Tibial artery (tissue), 4 donors: Measurements from ENCODE around the gene ITGA6.

Source experiments
- DNase-seq, 2 donors: peaks; one replicate each; pipeline ENCODE4 v3.0.0-alpha.2; 2019
- H3K27ac ChIP-seq, 2 donors: fragments of 200-600 bp; sonication (generic) in 1 of 2; 1 replicate in 1 of 2; 2 replicates in 1 of 2; pipeline ENCODE4 v1.5.1; 2018 to 2019; ENCODE audit warnings: mild to moderate bottlenecking in 1 of 2
- H3K27me3 ChIP-seq, 2 donors: fragments of 200-600 bp; sonication (generic) in 1 of 2; one replicate each; pipeline versions ENCODE4 v1.5.1 to v1.6.0; 2016 to 2019
- H3K36me3 ChIP-seq, 3 donors: fragments of 200-600 bp; sonication (generic) in 2 of 3; one replicate each; pipeline ENCODE4 v1.5.1; 2016 to 2019; ENCODE audit warnings: mild to moderate bottlenecking in 2 of 3
- H3K4me1 ChIP-seq, 4 donors: fragments of 200-600 bp; sonication (generic) in 2 of 4; 1 replicate in 3 of 4; 2 replicates in 1 of 4; pipeline ENCODE4 v1.5.1; 2016 to 2019
- H3K4me3 ChIP-seq, 2 donors: fragments of 200-600 bp; sonication (generic) in 1 of 2; 1 replicate in 1 of 2; 2 replicates in 1 of 2; pipeline ENCODE4 v1.5.1; 2018 to 2019; ENCODE audit warnings: mild to moderate bottlenecking in 2 of 2
- H3K9me3 ChIP-seq, 3 donors: fragments of 200-600 bp; sonication (generic) in 1 of 3; one replicate each; pipeline ENCODE4 v1.5.1; 2016 to 2019
- intact Hi-C: fragments of 100-400 bp; cut with DNase I; formaldehyde crosslinking; loops from one replicate; pipeline ENCODE4 v1.15.0; 2023; ENCODE audit warnings: low total_unique reads
- TF ChIP-seq, protein P1 (sequence below), 2 experiments: fragments of 200-600 bp in 1 of 2; fragments of 450-650 bp in 1 of 2; IDR thresholded peaks; one replicate each; pipeline ENCODE4 v1.5.1; 2017 to 2019; ENCODE audit warnings: antibody characterized with exemption in 2 of 2, mild to moderate bottlenecking in 1 of 2, moderate library complexity in 1 of 2

Gene ITGA6

DNA sequence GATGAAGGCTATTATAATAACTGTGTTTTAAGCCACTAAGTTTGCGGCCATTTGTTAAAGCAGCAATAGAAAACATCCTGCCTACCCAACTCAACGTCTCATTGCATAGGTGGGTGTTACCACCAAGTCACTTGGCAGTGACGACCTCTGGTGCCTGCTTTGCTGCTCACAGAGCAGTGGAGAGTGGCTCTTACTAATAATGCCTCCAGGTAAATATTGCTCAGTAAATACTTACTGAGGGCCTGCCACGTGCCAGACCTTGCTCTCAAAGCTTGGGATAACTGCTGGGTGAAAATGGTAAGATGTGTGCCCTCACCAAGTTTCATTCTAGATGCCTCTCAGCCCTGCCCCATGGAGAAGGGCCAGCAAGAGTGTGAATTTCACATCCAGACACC is 27.7 kb downstream of the ITGA6 start:
- peaks cover 0 to 15% (median 7%) of the 10 kb centered on the region in 4 donors for H3K4me1 ChIP-seq
- H3K36me3 ChIP-seq: no peaks in the 10 kb centered on the region
- no peak overlapping the region for H3K4me3 ChIP-seq
- H3K9me3 ChIP-seq: no peaks in the 10 kb centered on the region
- no peak for DNase-seq
- intact Hi-C loops: no loop called here
- no peak overlapping the region for H3K27ac ChIP-seq
- H3K27me3 ChIP-seq: no peaks in the 10 kb centered on the region
- TF ChIP-seq, protein P1, sequence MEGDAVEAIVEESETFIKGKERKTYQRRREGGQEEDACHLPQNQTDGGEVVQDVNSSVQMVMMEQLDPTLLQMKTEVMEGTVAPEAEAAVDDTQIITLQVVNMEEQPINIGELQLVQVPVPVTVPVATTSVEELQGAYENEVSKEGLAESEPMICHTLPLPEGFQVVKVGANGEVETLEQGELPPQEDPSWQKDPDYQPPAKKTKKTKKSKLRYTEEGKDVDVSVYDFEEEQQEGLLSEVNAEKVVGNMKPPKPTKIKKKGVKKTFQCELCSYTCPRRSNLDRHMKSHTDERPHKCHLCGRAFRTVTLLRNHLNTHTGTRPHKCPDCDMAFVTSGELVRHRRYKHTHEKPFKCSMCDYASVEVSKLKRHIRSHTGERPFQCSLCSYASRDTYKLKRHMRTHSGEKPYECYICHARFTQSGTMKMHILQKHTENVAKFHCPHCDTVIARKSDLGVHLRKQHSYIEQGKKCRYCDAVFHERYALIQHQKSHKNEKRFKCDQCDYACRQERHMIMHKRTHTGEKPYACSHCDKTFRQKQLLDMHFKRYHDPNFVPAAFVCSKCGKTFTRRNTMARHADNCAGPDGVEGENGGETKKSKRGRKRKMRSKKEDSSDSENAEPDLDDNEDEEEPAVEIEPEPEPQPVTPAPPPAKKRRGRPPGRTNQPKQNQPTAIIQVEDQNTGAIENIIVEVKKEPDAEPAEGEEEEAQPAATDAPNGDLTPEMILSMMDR (IDR thresholded peaks at IDR 0.05): no peak

DNA sequence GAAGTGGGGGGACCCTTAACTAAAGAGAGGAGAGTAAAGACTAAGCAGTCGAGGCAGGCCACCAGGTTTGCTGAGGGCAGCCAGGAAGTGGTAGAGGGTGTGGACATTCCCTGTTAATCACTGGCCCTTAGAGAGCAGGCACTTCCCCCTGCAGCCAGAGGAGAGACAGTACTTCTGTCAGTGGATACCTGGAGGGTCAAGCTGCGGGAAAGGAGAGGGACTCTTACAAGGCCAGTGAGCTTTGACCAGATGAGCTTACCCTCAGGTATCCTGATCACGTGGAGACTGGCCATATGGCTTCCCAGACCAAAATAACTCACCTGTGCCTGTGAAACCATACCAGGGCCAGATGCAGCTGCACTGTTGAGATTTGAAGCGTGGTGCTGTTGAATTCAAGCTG is 28.6 kb downstream of the ITGA6 start:
- no peak for DNase-seq
- Histone ChIP-seq H3K4me1 (peaks cover 0 to 15% (median 7%) of the 10 kb centered on the region in 4 donors), H3K27me3 (no peaks in the 10 kb centered on the region), H3K36me3 (no peaks in the 10 kb centered on the region), H3K4me3 (no peak overlapping the region), H3K9me3 (no peaks in the 10 kb centered on the region), H3K27ac (no peak overlapping the region)
- TF ChIP-seq, protein P1 (IDR thresholded peaks at IDR 0.05): no peak
- intact Hi-C loops: no loop called here

DNA sequence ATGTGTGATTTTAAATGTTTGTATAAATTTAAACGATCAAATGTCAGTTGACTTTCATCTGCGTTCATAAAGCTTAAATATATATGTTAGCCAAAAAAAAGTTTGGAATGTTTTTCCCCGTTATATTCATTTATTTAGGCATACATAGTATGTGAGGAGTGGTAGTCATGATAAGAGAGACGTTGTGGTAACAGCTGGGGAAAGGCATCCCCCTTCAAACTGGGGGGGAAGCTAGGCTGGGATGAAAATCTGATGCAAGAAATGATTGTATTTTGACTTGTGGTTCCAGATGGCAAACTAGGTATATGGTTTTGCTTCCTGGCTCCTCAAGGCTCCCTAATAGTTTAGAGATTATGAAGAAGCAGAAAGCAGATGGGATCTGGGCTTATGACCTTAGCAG is 30.1 kb downstream of the ITGA6 start:
- Histone ChIP-seq H3K27me3 (no peaks in the 10 kb centered on the region), H3K36me3 (no peaks in the 10 kb centered on the region), H3K4me1 (peaks cover 0 to 23% (median 2%) of the 10 kb centered on the region in 4 donors), H3K4me3 (no peak overlapping the region), H3K9me3 (no peaks in the 10 kb centered on the region), H3K27ac (no peak overlapping the region)
- intact Hi-C loops: no loop called here
- no peak for DNase-seq
- TF ChIP-seq, protein P1 (IDR thresholded peaks at IDR 0.05): no peak

DNA sequence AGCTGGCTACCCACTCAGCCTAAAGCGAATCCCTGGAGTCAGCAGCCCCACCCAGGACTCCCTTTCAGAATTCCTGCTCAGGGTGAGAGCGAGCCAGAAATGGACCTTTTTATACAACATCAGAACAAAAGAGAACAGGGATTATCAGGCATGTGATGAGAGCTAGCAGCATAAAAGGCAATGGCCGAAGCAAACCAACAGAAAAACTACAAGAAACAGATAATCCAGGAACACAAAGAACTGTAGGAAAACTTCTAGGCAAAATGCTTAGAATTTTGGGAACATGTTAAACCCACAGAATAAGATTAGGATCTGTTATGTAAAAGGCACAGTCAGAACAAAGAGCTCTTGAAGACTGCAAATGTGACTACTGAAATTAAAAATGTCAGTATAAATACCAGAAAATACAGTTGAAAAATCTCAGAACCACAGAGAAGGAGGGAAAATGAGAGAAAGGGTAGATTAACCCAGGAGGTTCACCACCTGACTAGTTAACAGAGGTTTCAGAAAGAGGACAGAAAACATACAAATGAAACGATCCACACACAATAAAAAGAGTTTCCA is 31.3 kb downstream of the ITGA6 start:
- H3K4me3 ChIP-seq: no peak overlapping the region
- no peaks in the 10 kb centered on the region for H3K36me3 ChIP-seq
- TF ChIP-seq, protein P1 (IDR thresholded peaks at IDR 0.05): no peak
- peaks cover 0 to 27% (median 0%) of the 10 kb centered on the region in 4 donors for H3K4me1 ChIP-seq
- H3K27ac ChIP-seq: no peak overlapping the region
- no peaks in the 10 kb centered on the region for H3K9me3 ChIP-seq
- DNase-seq: no peak
- intact Hi-C loops: no loop called here
- H3K27me3 ChIP-seq: no peaks in the 10 kb centered on the region

DNA sequence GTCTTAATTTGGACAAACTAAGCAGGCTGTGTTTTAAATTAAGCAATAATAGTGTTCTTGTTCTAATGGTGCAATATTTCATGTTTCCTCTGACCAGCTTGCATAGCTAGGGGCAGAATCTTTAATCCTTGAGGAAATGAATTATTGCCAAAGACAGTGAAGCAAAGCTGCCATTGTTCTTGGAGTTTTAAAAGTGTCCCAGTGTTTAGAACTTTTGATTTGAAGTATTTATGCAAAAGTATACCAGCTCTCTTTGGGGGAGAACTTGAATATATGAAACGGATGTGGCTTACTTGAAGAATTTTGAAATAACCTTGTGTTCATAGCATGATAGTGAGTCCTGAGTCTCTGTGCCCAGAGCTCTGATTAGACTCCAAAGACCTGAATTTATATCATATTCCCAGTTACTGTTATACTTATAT is 33.4 kb downstream of the ITGA6 start:
- Histone ChIP-seq H3K9me3 (no peaks in the 10 kb centered on the region), H3K4me1 (peaks cover 0 to 23% (median 0%) of the 10 kb centered on the region in 4 donors), H3K4me3 (no peak overlapping the region), H3K27me3 (no peaks in the 10 kb centered on the region), H3K36me3 (no peaks in the 10 kb centered on the region), H3K27ac (no peak overlapping the region)
- TF ChIP-seq, protein P1 (IDR thresholded peaks at IDR 0.05): no peak
- intact Hi-C loops: loop anchor here (10.0 kb wide), 1 partner anchor 254 kb away; no protein-coding TSS in a partner anchor
- DNase-seq: no peak
